ENCODE results near the gene CHST5.

The CHST5 gene

DNA sequence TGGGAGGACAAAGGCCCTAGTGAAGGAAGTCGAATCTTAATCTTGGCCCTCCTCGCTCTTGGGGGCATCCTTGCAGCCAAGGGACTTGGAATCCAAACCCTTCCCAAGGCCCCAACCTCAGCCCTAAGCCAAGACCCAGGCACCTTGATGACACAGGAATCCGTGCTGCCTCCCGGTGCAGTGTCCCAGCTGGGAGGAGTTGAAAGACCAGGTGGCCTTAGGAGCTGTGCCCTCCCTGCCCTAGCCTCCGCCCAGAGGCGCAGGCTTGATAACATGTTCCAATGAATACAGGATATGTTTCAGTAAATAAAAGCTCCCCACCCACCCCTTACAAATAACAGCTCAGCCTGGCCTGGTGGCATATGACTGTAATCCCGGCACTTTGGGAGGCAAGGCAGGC, at the start of gene CHST5:
Gene CHST5, minus strand, starts transcription at position 208 of the 400 bp plus-strand sequence. CDS start 5,724 bp downstream, outside the sequence.
- no peak for DNase-seq (ENCODE audit: low spot score)

DNA sequence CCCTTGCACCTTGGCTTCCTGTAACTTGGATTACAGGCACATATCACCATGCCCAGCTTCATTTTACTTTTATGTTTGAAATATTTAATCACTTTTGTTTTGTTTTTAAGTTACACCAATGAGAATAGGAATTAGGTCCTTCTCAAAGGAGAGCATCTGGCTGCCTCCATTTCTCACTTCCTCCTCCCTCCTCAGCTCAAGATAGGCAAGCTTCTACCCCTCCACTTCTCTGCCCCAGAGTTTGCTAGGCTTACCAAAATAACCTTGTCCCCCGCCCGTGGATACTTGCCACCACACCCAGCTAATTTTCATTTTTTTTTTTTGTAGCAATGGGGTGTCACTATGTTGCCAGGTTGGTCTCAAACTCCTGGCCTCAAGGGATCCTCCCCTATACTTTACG, 48.2 kb upstream of the CHST5 start:
- no peak for DNase-seq (ENCODE audit: low spot score)

DNA sequence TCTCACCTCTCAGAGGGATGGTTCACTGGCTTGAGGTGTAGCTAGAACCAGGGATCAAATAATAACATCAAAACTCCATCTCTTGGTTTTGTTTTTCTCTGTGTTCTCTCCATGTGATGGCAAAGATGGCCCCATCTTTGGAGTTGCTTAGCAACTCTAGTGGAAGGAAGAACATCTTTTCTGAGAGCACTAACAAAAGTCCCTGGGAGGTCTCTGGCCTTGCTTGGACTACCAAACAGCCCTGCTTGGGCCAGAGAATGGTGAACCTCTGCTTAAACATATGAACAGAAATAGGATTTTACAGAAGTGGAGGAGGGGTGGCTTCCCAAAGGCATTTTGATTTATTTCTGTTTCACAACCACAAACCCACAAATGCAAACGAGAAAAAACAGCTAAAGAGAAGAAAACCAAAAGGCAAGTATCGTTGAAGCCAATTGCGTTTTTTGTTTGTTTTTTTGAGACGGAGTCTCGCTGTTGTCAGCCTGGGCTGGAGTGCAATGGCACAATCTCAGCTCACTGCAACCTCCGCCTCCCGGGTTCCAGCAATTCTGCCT, 43.5 kb upstream of the CHST5 start:
- DNase-seq (ENCODE audit: low spot score), result no peak

DNA sequence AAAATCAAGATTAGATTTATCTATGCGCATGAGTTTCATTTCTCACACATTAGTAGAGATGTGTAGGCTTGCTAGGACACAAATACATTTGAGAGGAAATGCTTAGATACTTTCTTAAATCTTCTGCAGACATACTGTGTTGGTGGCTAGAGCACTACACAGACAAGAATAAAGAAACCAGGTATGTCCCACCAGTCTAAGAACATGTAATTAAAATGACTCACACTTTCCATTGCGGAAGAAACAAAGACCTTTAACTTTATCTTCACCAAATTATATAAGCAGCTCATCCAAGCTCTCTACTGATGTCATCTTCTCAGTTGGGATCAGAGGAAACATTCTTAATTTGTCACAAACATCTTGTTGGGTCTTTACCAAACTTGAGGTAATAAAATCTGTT, 42.8 kb upstream of the CHST5 start:
- no peak for DNase-seq (ENCODE audit: low spot score)

DNA sequence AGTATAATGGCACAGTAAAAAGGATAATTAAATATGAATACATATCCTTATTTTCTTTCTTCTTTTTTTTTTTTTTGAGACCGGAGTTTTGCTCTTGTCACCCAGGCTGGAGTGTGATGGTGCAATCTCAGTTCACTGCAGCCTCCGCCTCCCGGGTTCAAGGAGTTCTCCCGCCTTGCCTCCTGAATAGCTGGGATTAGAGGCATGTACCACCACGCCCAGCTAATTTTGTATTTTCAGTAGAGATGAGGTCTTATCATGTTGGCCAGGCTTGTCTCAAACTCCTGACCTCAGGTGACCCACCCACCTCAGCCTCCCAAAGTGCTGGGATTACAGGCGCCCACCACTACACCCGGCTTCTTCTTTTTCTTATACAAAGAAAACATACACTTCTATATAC, 42.3 kb upstream of the CHST5 start:
- DNase-seq (ENCODE audit: low spot score), result peak; percentile 37

DNA sequence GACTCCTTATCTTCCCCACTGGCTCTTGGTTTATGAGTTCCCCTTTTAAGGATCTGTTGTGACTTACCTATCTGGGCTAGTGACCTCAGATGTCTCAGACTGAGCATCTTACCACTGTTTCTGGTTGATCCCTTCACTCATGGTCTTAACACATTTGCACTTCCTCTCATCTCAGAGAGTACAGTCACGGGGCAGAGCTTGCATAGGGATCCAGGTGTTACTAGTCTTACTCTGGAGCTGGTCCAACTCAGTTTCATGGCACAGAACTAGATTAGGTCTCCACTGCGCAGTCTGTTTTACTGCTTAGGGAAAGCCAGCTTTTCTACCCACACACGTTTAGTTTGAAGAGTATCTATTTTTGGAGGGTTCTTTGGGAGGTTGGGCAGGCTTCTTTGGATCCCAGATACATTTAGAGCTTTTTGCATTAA, 40.5 kb upstream of the CHST5 start:
- no peak for DNase-seq (ENCODE audit: low spot score)

DNA sequence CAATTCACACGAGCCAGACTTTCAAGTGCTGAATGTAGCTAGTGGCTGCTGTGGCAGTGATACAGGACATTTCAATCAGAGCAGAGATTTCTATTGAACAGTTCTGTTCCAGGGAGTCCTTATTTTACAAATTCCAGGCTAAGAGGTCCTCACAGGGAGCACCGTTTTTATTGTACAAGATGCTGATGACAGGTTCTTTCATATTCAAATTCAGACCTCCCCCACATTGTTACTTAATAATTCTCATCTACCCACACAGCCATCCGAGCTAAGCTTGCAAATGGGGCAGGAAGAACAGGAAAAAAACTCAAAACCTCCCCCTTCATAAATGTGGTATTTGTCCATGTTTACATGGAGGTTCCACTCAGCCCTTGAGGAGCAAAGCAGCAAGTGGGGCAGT, 40.0 kb upstream of the CHST5 start:
- DNase-seq (ENCODE audit: low spot score), result no peak

DNA sequence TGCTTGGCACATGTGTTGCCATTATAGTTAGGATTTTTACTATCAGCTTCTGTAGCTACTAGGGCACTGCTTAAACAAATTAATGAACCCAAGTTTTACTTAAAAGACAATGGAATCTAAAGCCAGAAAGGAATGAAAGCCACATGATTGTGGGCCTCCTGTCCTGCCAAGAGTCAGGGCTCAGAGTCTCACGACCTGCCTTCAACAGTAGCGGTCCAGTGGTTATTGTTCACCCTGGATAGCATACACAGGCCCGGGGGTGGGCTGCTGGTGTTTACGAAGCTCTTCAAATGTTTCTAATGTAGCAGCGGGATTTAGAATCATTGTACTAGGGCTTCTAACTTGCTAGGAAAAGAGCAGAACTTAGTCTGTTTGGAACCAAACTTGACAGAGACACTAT, 38.0 kb upstream of the CHST5 start:
- no peak for DNase-seq (ENCODE audit: low spot score)

DNA sequence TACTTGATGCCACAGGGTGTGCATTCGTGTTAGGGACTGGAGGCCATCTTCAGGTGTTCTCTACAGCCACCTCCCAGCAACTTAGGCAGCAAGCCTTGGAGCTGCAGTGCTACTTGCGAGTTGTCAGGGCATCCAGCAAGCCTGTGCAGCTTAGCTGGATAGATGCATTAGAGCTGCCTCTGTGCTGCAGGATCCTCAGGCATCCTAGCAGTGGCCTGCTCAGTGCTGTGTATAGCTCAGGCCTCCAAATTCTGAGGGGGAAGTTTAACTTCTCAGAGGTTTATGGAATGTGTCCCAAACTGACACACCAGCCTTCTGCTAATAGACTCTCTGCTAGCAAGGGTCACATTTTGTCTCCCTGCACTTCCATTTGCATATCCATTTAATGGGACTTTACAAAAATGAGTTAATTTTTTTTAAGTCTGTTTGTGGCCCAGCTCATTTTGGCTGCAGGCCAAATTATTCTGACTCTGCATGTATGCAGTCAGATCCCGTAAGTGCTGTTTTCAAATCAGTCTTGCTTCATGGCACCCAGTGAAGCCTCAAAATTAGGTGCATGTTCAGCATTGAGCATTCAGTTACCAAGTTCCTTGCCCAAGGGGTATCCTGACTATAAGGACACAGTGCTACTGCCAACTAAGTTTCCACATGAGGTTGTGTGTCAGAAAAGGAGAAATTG, 37.1 kb upstream of the CHST5 start:
- peak; percentile 91 for DNase-seq (ENCODE audit: low spot score)

DNA sequence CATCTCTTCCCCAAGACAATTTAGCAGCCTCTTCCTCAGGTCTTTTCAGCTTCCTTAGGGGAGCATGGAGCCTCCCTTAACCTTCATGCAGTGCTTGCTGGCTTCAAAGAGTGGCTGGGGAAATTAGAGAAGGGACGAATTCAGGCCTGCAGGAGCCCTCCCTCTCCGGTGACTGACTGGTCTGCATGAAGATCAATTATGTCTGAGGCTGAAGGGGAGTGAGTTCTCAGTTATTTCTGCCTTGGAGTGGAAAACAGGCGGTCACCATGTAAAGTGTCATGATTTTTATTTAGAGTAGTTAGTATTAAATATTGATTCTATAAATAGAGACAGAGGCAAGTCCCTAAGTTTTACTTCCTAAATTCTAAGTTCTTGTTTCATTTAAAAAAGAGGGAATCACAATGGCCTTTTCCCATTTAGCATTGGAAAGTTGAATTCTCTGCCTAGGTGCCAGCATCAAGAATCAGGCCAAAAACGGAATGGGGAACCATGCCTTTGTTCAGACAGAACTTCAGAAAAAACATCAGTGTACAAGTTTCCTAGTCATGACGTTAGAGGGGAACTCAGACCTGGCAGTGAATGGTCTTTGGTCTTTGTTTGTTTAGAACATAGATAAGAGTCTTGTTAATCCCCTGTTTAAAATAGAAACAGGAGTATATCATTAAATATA, 34.6 kb upstream of the CHST5 start:
- no peak for DNase-seq (ENCODE audit: low spot score)

DNA sequence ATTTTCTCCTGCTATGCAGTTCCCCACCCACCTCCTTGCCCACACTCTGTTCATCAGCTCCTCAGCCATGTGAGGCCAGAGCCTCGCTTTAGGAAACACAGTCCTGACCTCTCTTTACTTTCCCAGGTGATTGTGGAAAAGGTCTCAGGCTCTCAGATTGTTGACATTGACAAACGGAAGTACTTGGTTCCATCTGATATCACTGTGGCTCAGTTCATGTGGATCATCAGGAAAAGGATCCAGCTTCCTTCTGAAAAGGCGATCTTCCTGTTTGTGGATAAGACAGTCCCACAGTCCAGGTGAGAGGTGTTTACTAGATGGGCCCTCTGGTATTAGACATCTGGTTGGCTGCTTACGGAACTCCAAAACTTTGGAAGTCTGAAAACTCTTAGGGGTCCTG, 32.0 kb upstream of the CHST5 start:
- DNase-seq (ENCODE audit: low spot score), result no peak

DNA sequence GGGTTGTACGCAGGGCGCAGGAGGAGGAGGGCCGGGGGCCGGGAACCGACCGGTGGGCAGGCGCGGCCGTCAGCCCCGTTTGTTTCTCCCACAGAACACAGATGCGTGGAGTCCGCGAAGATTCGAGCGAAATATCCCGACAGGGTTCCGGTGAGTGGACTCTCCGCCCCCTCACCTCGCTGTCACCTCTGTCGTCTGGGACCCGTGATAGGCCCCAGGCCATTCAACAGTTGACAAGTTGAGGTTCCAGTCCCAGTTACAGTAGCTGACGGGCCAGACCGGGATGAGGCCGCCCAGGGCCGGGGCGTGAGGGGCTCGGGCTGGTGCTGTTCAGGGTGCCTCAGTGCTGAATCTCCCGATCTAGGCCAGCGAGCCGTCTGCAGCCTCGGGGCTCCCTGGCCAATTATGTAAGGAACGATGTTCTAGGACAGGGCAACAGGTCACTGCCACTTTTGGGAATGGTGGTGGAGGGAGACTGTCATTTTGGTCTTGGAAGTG, 30.9 kb upstream of the CHST5 start:
- peak; percentile 65 for DNase-seq (ENCODE audit: low spot score)

DNA sequence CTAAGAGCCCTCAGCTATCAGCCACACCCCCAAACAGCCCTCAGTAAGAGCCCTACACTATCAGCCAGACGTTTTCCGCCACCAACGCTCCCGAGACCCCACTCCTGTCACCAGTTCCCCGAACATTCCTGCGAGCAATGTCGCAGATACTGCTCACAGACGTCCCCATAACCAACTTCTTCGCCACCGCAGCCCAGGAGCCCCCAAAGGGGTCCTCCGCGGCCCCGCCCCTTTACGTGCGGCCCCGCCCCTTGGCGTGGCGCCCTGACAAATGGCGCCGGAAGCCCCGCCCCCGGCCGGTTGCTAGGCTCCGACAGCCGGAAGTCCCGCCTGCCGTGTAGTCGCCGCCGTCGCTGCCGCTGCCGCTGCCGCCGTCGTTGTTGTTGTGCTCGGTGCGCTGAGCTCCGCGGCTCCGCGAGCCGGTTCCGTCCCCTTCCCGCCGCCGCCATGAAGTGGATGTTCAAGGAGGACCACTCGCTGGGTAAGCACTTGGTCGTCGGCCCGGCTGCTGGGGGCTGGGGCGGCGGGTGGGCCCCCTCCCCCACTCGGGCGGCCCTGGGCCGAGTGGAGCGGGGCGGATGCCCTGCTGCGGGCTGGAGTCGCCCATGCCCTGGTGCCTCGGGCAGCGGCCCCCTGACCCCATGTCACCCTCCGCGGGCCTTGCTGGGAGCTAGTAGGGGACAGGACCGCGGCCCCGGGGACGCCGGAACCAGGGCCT, 30.3 kb upstream of the CHST5 start, which contains the start of gene GABARAPL2:
Gene GABARAPL2, plus strand, starts transcription at position 340 of the 718 bp plus-strand sequence. Its CDS starts 108 bp downstream, at position 448.
- peak; percentile 94 for DNase-seq (ENCODE audit: low spot score)

DNA sequence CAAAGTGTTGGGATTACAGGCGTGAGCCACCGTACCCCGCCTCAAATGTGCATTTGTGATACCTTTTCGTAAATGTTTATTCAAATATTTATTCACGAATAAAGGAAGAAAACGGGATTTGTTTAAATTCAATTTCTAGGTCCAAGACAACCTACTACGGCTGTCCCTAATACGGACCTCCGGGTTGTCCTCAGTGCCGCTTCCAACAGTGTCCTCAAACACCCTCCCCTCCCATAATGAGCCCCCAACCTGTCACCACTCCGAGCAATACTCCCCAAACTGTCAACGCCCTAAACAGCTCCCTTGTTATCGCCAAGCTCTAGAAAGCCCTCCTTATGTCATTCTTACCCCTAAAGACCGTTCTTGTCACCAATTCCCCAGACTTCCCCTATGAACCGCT, 29.7 kb upstream of the CHST5 start:
- DNase-seq (ENCODE audit: low spot score), result no peak

DNA sequence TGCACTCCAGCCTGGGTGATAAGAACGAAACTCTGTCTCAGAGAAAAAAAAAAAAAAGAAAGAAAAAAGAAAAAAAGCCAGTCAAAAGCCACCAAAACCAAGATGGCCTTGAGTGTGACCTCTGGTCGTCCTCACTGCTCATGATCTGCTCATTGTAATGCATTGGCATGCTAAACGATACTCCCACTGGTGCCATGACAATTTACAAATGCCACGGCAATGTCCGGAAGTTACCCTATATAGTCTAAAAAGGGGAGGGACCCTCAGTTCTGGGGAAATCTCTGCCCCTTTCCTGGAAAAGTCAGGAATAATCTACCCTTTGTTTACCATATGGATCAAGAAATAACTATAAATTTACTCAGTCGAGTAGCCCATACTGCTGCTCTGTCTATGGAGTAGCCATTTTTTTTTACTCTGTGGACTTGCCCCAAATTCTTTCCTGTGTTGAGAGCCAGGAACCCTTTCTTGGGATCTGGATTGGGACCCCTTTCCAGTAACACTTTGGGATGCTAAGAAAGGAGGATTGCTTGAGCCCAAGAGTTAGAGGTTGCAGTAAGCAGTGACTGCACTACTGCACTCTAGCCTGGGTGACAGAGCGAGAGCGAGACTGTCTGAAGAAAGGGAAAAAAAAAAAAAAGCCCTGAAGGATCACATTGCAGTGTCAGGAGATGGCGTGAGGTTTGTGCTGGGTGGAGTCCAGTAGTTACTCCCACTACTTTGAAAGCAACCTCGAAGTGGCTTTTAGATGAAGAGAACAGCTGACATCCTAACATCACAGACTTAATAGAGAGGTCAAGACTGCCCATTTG, 23.9 kb upstream of the CHST5 start:
- DNase-seq (ENCODE audit: low spot score), result no peak

DNA sequence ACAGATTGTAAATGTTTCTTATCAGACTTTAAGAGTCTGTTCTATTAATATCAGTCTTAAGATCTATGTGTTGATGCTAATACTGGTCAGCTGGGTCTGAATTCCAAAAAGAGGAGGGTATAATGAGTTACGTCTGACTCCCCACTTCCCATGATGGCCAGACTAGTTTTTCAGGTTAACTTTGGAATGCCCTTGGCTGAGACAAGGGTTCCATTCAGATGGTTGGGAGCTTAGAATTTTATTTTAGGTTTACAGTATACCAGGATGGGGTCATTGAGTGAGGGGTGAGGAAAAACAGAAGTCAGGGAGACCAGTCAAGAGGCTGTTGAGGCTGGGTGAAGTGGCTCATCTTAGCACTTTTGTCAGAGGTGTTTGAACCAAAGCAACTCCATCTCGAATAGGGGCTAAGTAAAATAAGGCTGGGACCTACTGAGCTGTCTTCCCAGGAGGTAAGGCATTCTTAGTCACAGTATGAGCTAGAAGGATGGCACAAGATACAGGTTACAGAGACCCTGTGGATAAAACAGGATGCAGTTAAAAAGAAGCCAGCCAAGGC, 23.0 kb upstream of the CHST5 start:
- DNase-seq (ENCODE audit: low spot score), result no peak

DNA sequence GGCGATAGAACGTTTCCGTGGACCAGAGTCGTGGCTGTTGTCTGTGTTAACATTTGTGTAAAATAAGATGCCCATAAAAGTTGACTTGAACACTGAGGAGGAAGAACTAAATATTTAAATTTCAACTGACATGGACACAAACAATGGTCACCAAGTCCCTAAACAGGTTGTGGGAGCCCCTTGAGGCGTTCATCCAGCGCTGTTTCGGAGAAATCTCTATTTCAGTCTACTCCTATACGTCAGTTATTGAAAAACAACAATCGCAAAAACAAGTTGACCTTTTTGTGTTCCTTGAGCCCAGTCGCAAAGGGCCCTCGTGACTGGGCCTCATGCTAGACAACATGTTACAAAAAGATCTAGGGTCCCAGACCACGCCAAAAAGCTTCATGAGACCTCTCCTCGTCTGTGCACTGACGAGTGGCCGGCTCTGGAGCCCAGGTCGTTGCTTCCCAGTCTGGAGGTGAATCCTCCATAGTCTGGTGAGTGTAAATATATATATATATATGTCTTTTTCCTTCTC, 20.6 kb upstream of the CHST5 start:
- no peak for DNase-seq (ENCODE audit: low spot score)

DNA sequence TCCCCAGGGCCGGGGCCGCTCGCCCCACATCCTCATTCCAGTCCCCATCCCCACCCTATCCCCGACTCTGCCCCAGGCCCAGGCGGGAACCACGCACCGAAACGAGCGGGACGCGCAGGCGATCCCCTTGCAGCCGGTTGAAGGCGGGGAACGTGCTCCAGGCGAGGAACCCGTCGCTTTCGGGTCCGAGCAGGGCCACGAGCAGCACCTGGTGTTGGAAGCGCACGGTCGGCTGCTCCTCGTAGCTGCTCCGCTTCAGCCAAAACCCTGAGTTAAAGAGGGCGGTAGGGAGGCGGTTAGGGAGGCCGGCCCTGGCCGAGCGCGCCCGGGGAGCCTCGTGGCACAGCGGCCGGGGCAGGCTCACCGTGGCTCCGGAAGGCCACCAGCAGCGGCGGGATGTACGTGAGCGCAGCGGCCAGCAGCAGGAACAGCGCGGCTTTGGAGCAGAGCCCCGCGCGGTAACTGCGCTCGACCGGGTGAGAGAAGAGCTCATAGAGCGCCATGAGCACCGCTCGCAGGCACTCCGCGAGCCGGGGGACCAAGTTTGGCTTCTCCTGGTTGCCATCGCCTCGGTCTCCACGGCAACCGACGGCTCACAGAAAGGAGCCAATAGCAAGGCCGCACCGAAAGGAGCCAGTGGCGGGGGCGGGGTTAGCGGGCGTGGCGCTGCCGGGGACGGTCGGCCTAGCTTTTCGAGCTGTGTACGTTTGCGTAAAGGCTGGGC, 20.0 kb upstream of the CHST5 start, which contains the start of gene TMEM231:
Gene TMEM231, minus strand, starts transcription at position 546 of the 724 bp plus-strand sequence. Its CDS starts 43 bp downstream, at position 503.
- DNase-seq (ENCODE audit: low spot score), result peak; percentile 95

DNA sequence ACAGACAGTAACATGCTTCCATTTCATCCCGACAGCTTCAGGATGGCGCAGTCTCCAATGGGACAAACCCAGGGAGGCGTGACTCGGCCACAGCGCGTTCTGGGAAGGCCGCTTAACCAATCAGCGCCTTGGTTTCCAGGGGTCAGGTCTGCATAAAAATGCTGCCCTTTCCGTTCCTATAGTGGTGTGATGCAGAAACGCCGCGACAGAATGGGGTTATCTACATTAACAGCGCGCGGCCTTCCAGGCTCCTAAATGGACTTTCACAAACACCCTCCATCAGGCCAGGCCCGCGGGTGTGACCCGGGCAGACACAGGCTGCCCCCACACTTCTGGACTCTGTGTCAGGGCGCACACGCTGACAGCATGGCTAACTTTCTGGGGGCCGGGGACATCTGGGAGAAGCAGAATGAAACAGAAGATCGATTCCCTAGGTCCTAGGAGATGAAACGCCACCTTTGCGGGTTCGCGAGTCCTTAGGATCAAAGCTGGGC, 19.4 kb upstream of the CHST5 start:
- DNase-seq (ENCODE audit: low spot score), result no peak

DNA sequence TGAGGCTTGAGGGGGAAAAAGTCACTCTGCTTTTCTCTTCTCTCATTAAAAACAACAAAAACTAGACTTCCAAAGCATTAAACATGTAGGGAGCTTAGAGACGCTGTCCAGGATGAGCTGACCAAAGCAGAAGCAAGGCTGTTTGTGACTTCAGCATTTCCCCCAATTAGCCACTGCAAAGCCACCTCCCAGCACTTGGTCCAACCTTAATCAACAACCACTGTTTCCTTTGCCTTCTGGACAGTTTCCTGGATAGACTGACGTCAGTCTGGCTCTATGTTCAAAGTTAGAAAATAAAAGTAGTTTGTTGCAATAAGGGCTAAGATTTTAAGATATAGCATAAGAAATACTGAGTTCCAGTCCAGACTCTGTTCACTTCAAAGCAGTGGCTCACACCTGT, 17.0 kb upstream of the CHST5 start:
- no peak for DNase-seq (ENCODE audit: low spot score)
